PC-3 (cell line): Measurements from ENCODE around the gene ADORA1.

Experiments used
- EZH2 ChIP-seq: fragments of 300-600 bp; sonication (generic); IDR thresholded peaks from one replicate; pipeline ENCODE4 v1.6.1; 2017; ENCODE audit warnings: antibody characterized with exemption, mild to moderate bottlenecking, low read length; ENCODE audit not compliant: unreplicated experiment
- EZH2phosphoT487 ChIP-seq: fragments of 300-600 bp; sonication (generic); IDR thresholded peaks from 2 replicates; pipeline ENCODE4 v1.6.1; 2018; ENCODE audit warnings: mild to moderate bottlenecking, antibody characterized with exemption, low read length, borderline replicate concordance
- TF ChIP-seq, protein P1 (sequence below): fragments of 300-600 bp; sonication (generic); conservative IDR thresholded peaks from 2 replicates; pipeline ENCODE4 v1.5.1; 2017; ENCODE audit warnings: antibody characterized with exemption, low read depth, mild to moderate bottlenecking, low read length

DNA sequence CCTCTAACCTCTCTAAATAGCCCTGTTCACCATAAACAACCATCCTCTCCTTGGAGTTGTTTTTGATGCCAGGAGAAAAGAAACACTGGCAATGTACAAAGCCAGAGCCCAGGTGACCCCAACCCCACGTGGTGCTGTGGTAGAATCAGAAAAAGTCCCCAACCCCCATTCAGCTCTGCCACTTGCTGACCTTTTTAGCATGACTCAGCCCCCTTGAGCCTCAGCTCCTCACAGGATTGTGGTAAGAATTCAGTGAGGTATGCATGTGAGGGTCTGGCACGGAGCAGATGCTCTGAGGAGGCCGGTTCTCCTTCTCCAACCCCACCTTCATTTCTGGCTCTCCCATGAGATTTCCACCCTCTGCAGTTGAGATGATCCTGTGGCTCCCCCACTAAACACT lies 70.1 kb downstream of the ADORA1 start:
- TF ChIP-seq, protein P1, sequence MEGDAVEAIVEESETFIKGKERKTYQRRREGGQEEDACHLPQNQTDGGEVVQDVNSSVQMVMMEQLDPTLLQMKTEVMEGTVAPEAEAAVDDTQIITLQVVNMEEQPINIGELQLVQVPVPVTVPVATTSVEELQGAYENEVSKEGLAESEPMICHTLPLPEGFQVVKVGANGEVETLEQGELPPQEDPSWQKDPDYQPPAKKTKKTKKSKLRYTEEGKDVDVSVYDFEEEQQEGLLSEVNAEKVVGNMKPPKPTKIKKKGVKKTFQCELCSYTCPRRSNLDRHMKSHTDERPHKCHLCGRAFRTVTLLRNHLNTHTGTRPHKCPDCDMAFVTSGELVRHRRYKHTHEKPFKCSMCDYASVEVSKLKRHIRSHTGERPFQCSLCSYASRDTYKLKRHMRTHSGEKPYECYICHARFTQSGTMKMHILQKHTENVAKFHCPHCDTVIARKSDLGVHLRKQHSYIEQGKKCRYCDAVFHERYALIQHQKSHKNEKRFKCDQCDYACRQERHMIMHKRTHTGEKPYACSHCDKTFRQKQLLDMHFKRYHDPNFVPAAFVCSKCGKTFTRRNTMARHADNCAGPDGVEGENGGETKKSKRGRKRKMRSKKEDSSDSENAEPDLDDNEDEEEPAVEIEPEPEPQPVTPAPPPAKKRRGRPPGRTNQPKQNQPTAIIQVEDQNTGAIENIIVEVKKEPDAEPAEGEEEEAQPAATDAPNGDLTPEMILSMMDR = no peak
- TF ChIP-seq EZH2 (no peak), EZH2phosphoT487 (no peak)
